Esophagus squamous epithelium (tissue), 5 donors: ENCODE measurements around the gene GIT1. TPM values are rescaled to one million over a fixed set of nuclear protein-coding genes. Genes with fewer than 3 reads are reported as not detected.

Experiments used
- DNase-seq: peaks from one replicate; lab custom pipeline; 2025; lab: John Stamatoyannopoulos, UW
- H3K27ac ChIP-seq, 4 donors: fragments of 200-600 bp; sonication (generic); one replicate each; pipeline ENCODE4 v1.5.1; 2016 to 2019; ENCODE audit warnings: mild to moderate bottlenecking in 1 of 4
- H3K27me3 ChIP-seq, 4 donors: fragments of 200-600 bp; sonication (generic); 1 replicate in 3 of 4; 2 replicates in 1 of 4; pipeline versions ENCODE4 v1.5.1 to v1.6.0; 2017 to 2021; ENCODE audit warnings: antibody characterized with exemption in 1 of 4
- H3K36me3 ChIP-seq, 3 donors: fragments of 200-600 bp; sonication (generic); one replicate each; pipeline ENCODE4 v1.5.1; 2016 to 2019
- H3K4me1 ChIP-seq, 3 donors: fragments of 200-600 bp; sonication (generic); one replicate each; pipeline ENCODE4 v1.5.1; 2017 to 2019
- H3K4me3 ChIP-seq, 4 donors: fragments of 200-600 bp; sonication (generic); 1 replicate in 3 of 4; 2 replicates in 1 of 4; pipeline ENCODE4 v1.5.1; 2016 to 2019; ENCODE audit warnings: mild to moderate bottlenecking in 2 of 4, moderate library complexity in 1 of 4
- H3K9me3 ChIP-seq, 3 donors: fragments of 200-600 bp; sonication (generic); one replicate each; pipeline ENCODE4 v1.5.1; 2016 to 2019
- POLR2A ChIP-seq, 4 donors: fragments of 450-650 bp; IDR thresholded peaks; one replicate each; pipeline ENCODE4 v1.6.1; 2017; ENCODE audit warnings: antibody characterized with exemption in 4 of 4, mild to moderate bottlenecking in 4 of 4, moderate library complexity in 3 of 4
- WGBS, 2 donors: methylation state at CpG; one replicate each; pipeline ENCODE4 v1.1.5; 2018; 5-methylcytosine and 5-hydroxymethylcytosine counted together
- intact Hi-C: fragments of 100-400 bp; cut with DNase I; formaldehyde crosslinking; loops from one replicate; pipeline ENCODE4 v1.15.0; 2022
- total RNA-seq, 4 donors: library from RNA; depleted of rRNA; stranded (reverse); fragments of >200 nt; gene quantifications; one replicate each; pipeline ENCODE4 v1.1.0, GENCODE V29; 2016
- TF ChIP-seq, protein P1 (sequence below), 6 experiments: fragments of 450-650 bp in 4 of 6; fragments of 200-600 bp in 2 of 6; sonication (generic) in 2 of 6; IDR thresholded peaks; one replicate each; pipeline ENCODE4 v1.5.1; 2016 to 2019; ENCODE audit warnings: antibody characterized with exemption in 6 of 6, mild to moderate bottlenecking in 4 of 6, moderate library complexity in 4 of 6
- donor health status: DM: yes; HTN: yes; CAD: no.

The GIT1 gene
- total RNA-seq, 4 donors from 2014 or later, result 24.0 to 45.4 (median 29.6) TPM

DNA sequence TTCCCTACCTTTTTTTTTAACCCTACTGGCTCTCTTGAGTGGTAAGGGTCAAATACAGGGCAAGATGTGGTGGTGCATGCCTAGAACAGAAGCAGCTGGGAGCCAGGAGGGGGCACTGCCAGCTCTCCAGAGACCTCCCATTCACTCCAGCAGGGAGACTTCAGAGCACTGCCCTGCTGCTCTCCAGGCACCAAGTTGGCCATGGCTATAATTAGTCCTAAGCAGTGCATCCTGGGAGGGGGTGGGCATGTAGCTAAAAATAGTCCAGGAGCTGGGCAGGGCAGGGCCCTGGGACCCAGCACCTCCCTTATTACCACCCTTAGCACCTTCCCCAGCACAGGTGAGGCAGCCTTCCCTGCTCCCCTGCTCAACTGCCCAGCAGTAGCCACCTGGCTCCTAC, 29.8 kb upstream of the GIT1 start:
- Histone ChIP-seq H3K4me1 (peaks cover 49 to 97% (median 49%) of the 10 kb centered on the region in 3 donors), H3K4me3 (no peak overlapping the region), H3K36me3 (no peaks in the 10 kb centered on the region), H3K27me3 (peaks cover 0 to 43% (median 0%) of the 10 kb centered on the region in 4 donors), H3K9me3 (no peaks in the 10 kb centered on the region), H3K27ac (no peak overlapping the region)
- no peak for TF ChIP-seq POLR2A (IDR thresholded peaks at IDR 0.05)
- TF ChIP-seq, protein P1, sequence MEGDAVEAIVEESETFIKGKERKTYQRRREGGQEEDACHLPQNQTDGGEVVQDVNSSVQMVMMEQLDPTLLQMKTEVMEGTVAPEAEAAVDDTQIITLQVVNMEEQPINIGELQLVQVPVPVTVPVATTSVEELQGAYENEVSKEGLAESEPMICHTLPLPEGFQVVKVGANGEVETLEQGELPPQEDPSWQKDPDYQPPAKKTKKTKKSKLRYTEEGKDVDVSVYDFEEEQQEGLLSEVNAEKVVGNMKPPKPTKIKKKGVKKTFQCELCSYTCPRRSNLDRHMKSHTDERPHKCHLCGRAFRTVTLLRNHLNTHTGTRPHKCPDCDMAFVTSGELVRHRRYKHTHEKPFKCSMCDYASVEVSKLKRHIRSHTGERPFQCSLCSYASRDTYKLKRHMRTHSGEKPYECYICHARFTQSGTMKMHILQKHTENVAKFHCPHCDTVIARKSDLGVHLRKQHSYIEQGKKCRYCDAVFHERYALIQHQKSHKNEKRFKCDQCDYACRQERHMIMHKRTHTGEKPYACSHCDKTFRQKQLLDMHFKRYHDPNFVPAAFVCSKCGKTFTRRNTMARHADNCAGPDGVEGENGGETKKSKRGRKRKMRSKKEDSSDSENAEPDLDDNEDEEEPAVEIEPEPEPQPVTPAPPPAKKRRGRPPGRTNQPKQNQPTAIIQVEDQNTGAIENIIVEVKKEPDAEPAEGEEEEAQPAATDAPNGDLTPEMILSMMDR (IDR thresholded peaks at IDR 0.05), result peak in 1 of 6 experiments; percentile 7
- no peak for DNase-seq
- intact Hi-C loops, result loop anchor here (10.0 kb wide), 1 partner anchor 156 kb away; no protein-coding TSS in a partner anchor

DNA sequence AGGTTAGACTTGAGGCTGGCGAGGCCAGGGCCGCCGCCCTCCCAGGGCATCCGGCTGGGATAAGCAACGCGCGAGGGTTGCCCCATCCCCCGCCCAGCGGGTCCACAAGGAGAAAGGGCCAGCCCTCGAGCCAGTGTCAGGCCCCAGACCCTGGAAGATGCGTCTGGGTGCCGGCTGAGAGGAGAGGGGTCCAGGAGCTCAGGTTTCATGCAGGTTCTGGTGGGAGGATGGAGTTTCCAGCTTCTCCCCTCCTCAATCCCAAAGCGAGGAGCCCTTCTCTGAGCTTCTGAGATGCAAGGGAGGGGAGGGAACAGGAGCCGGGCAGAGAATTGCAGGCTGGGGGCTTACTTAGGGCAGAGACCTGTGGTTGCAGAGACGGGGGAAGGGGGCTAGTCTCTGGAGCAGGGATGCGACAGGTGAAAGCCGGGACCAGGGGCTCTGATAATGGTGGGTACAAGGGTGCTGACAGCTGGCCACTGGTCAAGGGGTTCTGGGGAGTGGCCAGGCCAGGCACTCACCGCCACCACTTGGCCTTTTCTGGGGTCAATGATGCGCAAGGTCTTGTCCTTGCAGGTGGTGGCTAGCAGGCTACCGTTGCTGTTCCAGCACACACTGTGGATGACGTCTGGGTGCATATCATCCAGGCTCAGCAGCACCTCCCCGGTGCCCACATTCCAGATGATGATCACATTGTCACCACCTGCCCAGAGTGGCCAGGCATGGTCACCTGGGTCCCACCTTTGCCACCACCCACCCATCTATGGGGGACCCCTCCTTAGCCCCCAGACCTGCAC, 29.0 kb upstream of the GIT1 start:
- Histone ChIP-seq H3K4me1 (peaks cover 56 to 99% (median 57%) of the 10 kb centered on the region in 3 donors), H3K9me3 (no peaks in the 10 kb centered on the region), H3K27ac (peak overlapping the region; percentile 63 to 75 (median 70)), H3K4me3 (peak overlapping the region; percentile 33 to 65 (median 42)), H3K36me3 (no peaks in the 10 kb centered on the region), H3K27me3 (peaks cover 0 to 43% (median 0%) of the 10 kb centered on the region in 4 donors)
- DNase-seq, result no peak
- TF ChIP-seq, protein P1 (IDR thresholded peaks at IDR 0.05), result no peak
- no peak for TF ChIP-seq POLR2A (IDR thresholded peaks at IDR 0.05)
- intact Hi-C loops, result loop anchor here (10.0 kb wide), 1 partner anchor 156 kb away; no protein-coding TSS in a partner anchor
- WGBS, 2 donors, result 61 to 89% methylated on average over 7 of the region's 22 CpGs

DNA sequence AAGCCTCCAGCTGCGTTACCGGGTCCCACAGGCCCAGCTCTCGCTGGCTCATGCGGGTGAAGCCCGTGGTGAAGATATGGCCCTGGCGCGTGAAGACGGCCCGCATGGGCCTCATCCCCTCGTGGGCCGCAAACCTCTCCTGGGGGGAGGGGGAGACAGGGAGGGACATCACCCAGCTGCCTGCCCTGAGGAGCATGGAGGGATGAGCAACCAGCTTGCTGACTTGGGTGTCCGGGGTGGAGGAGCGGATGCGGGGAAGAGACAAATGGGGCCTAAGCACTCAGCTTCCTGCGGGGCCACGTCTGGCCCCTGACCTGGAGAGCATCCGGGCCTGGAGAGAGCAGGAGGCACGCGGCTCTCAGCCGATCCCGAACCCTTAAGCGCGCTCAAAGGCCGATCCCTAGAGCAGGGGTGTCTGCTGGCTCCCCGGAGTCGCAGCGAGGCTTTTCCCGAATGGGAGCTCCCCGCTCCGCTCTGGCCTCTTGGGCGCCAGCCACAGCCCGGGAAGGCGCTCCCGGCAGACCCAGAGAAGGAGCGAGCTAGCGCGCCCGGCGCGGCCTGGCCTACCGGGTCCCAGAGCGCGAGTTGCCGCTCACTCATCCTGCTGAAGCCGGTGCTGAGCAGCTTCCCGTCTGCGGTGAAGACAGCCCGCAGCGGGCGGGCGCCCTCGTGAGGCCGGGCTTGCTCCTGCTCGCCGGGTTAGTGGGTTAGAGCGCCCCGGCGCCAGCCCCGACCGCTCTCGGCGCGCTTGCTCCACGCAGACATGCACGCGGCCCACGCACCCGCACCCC, 28.2 kb upstream of the GIT1 start:
- peak overlapping the region; percentile 33 to 65 (median 42) for H3K4me3 ChIP-seq
- TF ChIP-seq, protein P1 (IDR thresholded peaks at IDR 0.05), result peak; percentile 65 to 90 (median 76)
- TF ChIP-seq POLR2A (IDR thresholded peaks at IDR 0.05), result peak in 1 of 4 donors; percentile 18
- whole genome bisulfite sequencing, 2 donors, result 0% methylated on average over 1 to 5 of the region's 68 CpGs
- intact Hi-C loops, result loop anchor here (10.0 kb wide), 1 partner anchor 157 kb away; no protein-coding TSS in a partner anchor
- H3K4me1 ChIP-seq, result peaks cover 53 to 99% (median 59%) of the 10 kb centered on the region in 3 donors
- DNase-seq, result no peak
- peak overlapping the region; percentile 63 to 75 (median 70) for H3K27ac ChIP-seq
- no peaks in the 10 kb centered on the region for H3K9me3 ChIP-seq
- H3K27me3 ChIP-seq, result peaks cover 0 to 39% (median 0%) of the 10 kb centered on the region in 4 donors
- no peaks in the 10 kb centered on the region for H3K36me3 ChIP-seq

DNA sequence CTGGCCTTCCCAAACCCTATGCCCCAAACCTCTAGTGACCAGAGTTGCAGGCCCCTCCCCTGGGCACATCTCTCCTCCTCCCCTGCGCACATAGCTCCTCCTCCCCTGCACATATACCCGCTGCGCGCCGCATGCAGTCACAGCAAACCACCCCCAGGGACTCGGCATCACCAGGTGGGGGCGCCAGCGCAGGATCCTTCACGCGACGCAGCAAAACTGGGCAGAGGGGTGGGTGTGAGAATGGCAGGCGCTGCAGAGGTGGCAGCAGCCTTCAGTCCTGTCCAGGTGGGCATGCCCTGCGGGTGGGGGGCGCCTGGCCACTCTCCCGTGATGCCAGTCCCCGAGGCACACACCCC, 27.7 kb upstream of the GIT1 start:
- TF ChIP-seq, protein P1 (IDR thresholded peaks at IDR 0.05), result peak; percentile 58 to 85 (median 74)
- TF ChIP-seq POLR2A (IDR thresholded peaks at IDR 0.05), result peak in 1 of 4 donors; percentile 39
- DNase-seq, result peak; percentile 44
- intact Hi-C loops, result loop anchor here (10.0 kb wide), 1 partner anchor 158 kb away; no protein-coding TSS in a partner anchor
- Histone ChIP-seq H3K27me3 (peaks cover 0 to 37% (median 0%) of the 10 kb centered on the region in 4 donors), H3K27ac (peak overlapping the region; percentile 63 to 75 (median 70)), H3K4me3 (peak overlapping the region; percentile 33 to 65 (median 42)), H3K36me3 (no peaks in the 10 kb centered on the region), H3K9me3 (no peaks in the 10 kb centered on the region), H3K4me1 (peaks cover 48 to 93% (median 57%) of the 10 kb centered on the region in 3 donors)
- whole genome bisulfite sequencing, 2 donors, result 0% methylated on average over 2 of the region's 16 CpGs; no CpG with 5 or more reads in 1 of the 2 donors
